H9 (cell line): ENCODE results near the gene TESK2. TPM values are rescaled to one million over a fixed set of nuclear protein-coding genes. Genes with fewer than 3 reads are reported as not detected.

ENCODE experiments used
- DNase-seq: peaks from one replicate; pipeline ENCODE4 v3.0.0-alpha.2; 2017
- H2AFZ ChIP-seq: one replicate; pipeline ENCODE4 v1.6.1; 2013; ENCODE audit warnings: mild to moderate bottlenecking, low read length, control low read depth, moderate library complexity
- H2AK5ac ChIP-seq: 2 replicates; pipeline ENCODE4 v1.6.1; 2013; ENCODE audit warnings: low read length, control low read depth, mixed read lengths; ENCODE audit not compliant: insufficient read length
- H2BK120ac ChIP-seq: one replicate; pipeline ENCODE4 v1.6.1; 2013; ENCODE audit warnings: low read depth, mild to moderate bottlenecking, low read length, control low read depth, inconsistent platforms; ENCODE audit not compliant: poor library complexity, severe bottlenecking
- H2BK12ac ChIP-seq: 2 replicates; pipeline ENCODE4 v1.6.1; 2013; ENCODE audit warnings: low read length, control low read depth, mixed read lengths, low read depth; ENCODE audit not compliant: insufficient read length
- H2BK15ac ChIP-seq: 2 replicates; pipeline ENCODE4 v1.6.1; 2013; ENCODE audit warnings: low read depth, low read length, control low read depth
- H2BK20ac ChIP-seq: one replicate; pipeline ENCODE4 v1.6.1; 2013; ENCODE audit warnings: low read depth, mild to moderate bottlenecking, low read length, control low read depth, inconsistent platforms; ENCODE audit not compliant: poor library complexity, severe bottlenecking
- H2BK5ac ChIP-seq: 2 replicates; pipeline ENCODE4 v1.6.1; 2013; ENCODE audit warnings: low read length, control low read depth, mixed read lengths; ENCODE audit not compliant: insufficient read length
- H3K14ac ChIP-seq: 2 replicates; pipeline ENCODE4 v1.6.1; 2013; ENCODE audit warnings: low read length, control low read depth; ENCODE audit not compliant: insufficient read depth
- H3K18ac ChIP-seq: 2 replicates; pipeline ENCODE4 v1.6.1; 2013; ENCODE audit warnings: low read depth, mild to moderate bottlenecking, mixed read lengths, low read length, control low read depth; ENCODE audit not compliant: insufficient read length
- H3K23ac ChIP-seq: 2 replicates; pipeline ENCODE4 v1.6.1; 2013; ENCODE audit warnings: low read length, control low read depth, mixed read lengths, low read depth; ENCODE audit not compliant: insufficient read length
- H3K23me2 ChIP-seq: 2 replicates; pipeline ENCODE4 v1.6.1; 2013; ENCODE audit warnings: low read depth, mild to moderate bottlenecking, mixed read lengths, low read length, control low read depth; ENCODE audit not compliant: insufficient read length, poor library complexity, severe bottlenecking
- H3K27ac ChIP-seq: 2 replicates; pipeline ENCODE4 v1.5.1; 2013; ENCODE audit warnings: low read length, control low read depth, mixed read lengths, low read depth; ENCODE audit not compliant: insufficient read length
- H3K27me3 ChIP-seq: 2 replicates; pipeline ENCODE4 v1.6.1; 2013; ENCODE audit warnings: low read length, control low read depth, inconsistent platforms; ENCODE audit not compliant: insufficient read depth
- H3K4ac ChIP-seq: 2 replicates; pipeline ENCODE4 v1.6.1; 2013; ENCODE audit warnings: low read depth, mild to moderate bottlenecking, control low read depth, inconsistent platforms, low read length, moderate library complexity
- H3K4me1 ChIP-seq: 2 replicates; pipeline ENCODE4 v1.6.1; 2013; ENCODE audit warnings: low read length, control low read depth, inconsistent platforms; ENCODE audit not compliant: insufficient read depth
- H3K4me2 ChIP-seq: 2 replicates; pipeline ENCODE4 v1.6.1; 2013; ENCODE audit warnings: low read length, control low read depth, mixed read lengths; ENCODE audit not compliant: insufficient read length, insufficient read depth
- H3K56ac ChIP-seq: 2 replicates; pipeline ENCODE4 v1.6.1; 2013; ENCODE audit warnings: low read depth, mild to moderate bottlenecking, mixed read lengths, low read length, control low read depth; ENCODE audit not compliant: insufficient read length
- H3K79me1 ChIP-seq: 2 replicates; pipeline ENCODE4 v1.6.1; 2013; ENCODE audit warnings: low read depth, mild to moderate bottlenecking, moderate library complexity, low read length, control low read depth, inconsistent platforms; ENCODE audit not compliant: insufficient read depth, poor library complexity, severe bottlenecking
- H3K79me2 ChIP-seq: 2 replicates; pipeline ENCODE4 v1.6.1; 2013; ENCODE audit warnings: low read length, control low read depth, inconsistent platforms; ENCODE audit not compliant: insufficient read depth
- H3K9ac ChIP-seq: 2 replicates; pipeline ENCODE4 v1.6.1; 2013; ENCODE audit warnings: low read length, control low read depth, mixed read lengths; ENCODE audit not compliant: insufficient read length; ENCODE audit errors: extremely low read depth
- H3K9me3 ChIP-seq: one replicate; pipeline ENCODE4 v1.6.1; 2013; ENCODE audit warnings: low read depth, low read length, inconsistent platforms; ENCODE audit not compliant: control insufficient read depth
- H3T11ph ChIP-seq: one replicate; pipeline ENCODE4 v1.6.1; 2013; ENCODE audit warnings: mild to moderate bottlenecking, low read length, control low read depth, inconsistent platforms
- H4K20me1 ChIP-seq: one replicate; pipeline ENCODE4 v1.6.1; 2013; ENCODE audit not compliant: control insufficient read depth, insufficient read length, insufficient read depth
- H4K5ac ChIP-seq: 2 replicates; pipeline ENCODE4 v1.6.1; 2013; ENCODE audit warnings: low read depth, mild to moderate bottlenecking, mixed read lengths, low read length, control low read depth; ENCODE audit not compliant: insufficient read length
- H4K8ac ChIP-seq: replicated peaks from 2 replicates; pipeline ENCODE4 v1.6.1; 2013; ENCODE audit warnings: low read length, control low read depth, mixed read lengths, low read depth; ENCODE audit not compliant: insufficient read length
- H4K91ac ChIP-seq: 2 replicates; pipeline ENCODE4 v1.6.1; 2013; ENCODE audit warnings: low read depth, mild to moderate bottlenecking, moderate library complexity, mixed read lengths, low read length, control low read depth; ENCODE audit not compliant: insufficient read length
- H3K27ac Mint-ChIP-seq, 3 experiments: 2 replicates in 2 of 3; 3 replicates in 1 of 3; pipeline ENCODE4 v1.8.0; 2020 to 2021; ENCODE audit warnings: mixed read lengths in 3 of 3, mild to moderate bottlenecking in 1 of 3, moderate library complexity in 1 of 3
- H3K27me3 Mint-ChIP-seq: 2 replicates; pipeline ENCODE4 v1.8.0; 2021; ENCODE audit warnings: low read depth, mild to moderate bottlenecking, moderate library complexity, mixed read lengths
- H3K36me3 Mint-ChIP-seq, 3 experiments: 2 replicates in 2 of 3; 3 replicates in 1 of 3; pipeline ENCODE4 v1.8.0; 2020 to 2021; ENCODE audit warnings: low read depth in 3 of 3, mixed read lengths in 3 of 3; ENCODE audit not compliant: insufficient read depth in 1 of 3
- H3K4me1 Mint-ChIP-seq, 2 experiments: 2 replicates each; pipeline ENCODE4 v1.8.0; 2020; ENCODE audit warnings: mixed read lengths in 2 of 2
- H3K4me3 Mint-ChIP-seq, 2 experiments: 2 replicates in 1 of 2; 3 replicates in 1 of 2; pipeline ENCODE4 v1.8.0; 2020 to 2021; ENCODE audit warnings: mild to moderate bottlenecking in 2 of 2, mixed read lengths in 2 of 2, moderate library complexity in 1 of 2
- H3K9me3 Mint-ChIP-seq, 2 experiments: 2 replicates in 1 of 2; 3 replicates in 1 of 2; pipeline ENCODE4 v1.8.0; 2020; ENCODE audit warnings: mild to moderate bottlenecking in 2 of 2, mixed read lengths in 2 of 2, moderate library complexity in 1 of 2
- CTCF ChIP-seq: fragments of 200-600 bp; sonication (generic); conservative IDR thresholded peaks from 3 replicates; pipeline ENCODE4 v1.8.0; 2021; ENCODE audit warnings: antibody characterized with exemption, mild to moderate bottlenecking
- WGBS: extraction: QIAGEN DNeasy Blood & Tissue Kit; methylation state at CpG from one replicate; pipeline ENCODE4 v1.1.7; 2013; ENCODE audit warnings: missing lambda C conversion rate, low lambda C conversion rate, mixed read lengths; ENCODE audit not compliant: insufficient read length; ENCODE audit errors: extremely low coverage; 5-methylcytosine and 5-hydroxymethylcytosine counted together
- total RNA-seq: library from RNA; stranded (reverse); gene quantifications from 2 replicates; pipeline ENCODE4 v1.2.1, GENCODE V29; 2021

TESK2 gene
- total RNA-seq, 1 experiment from 2014 or later, result 7.2 TPM

GRCh38 chr1:45499415-45499769 is 8.4 kb upstream of the TESK2 start:
- Histone ChIP-seq H4K20me1 (no peaks in the 10 kb centered on the region), H2AFZ (peak overlapping the region; percentile 7), H3K14ac (no peak overlapping the region), H4K8ac (no peak overlapping the region), H2AK5ac (no peak overlapping the region), H3K9me3 (no peaks in the 10 kb centered on the region), H2BK20ac (no peak overlapping the region), H2BK120ac (no peak overlapping the region), H3K4ac (no peak overlapping the region), H3K23me2 (peaks cover 6% of the 10 kb centered on the region), H3T11ph (no peak overlapping the region), H4K91ac (no peak overlapping the region), H2BK5ac (no peak overlapping the region), H3K4me2 (peak overlapping the region; percentile 94), H3K79me2 (no peaks in the 10 kb centered on the region), H3K18ac (no peak overlapping the region), H3K23ac (no peak overlapping the region), H3K9ac (peak overlapping the region; percentile 54), H3K27me3 (no peaks in the 10 kb centered on the region), H4K5ac (no peak overlapping the region), H3K27ac (no peak overlapping the region), H2BK12ac (no peak overlapping the region), H3K79me1 (no peaks in the 10 kb centered on the region), H3K56ac (no peak overlapping the region), H3K4me1 (peaks cover 8% of the 10 kb centered on the region), H2BK15ac (no peak overlapping the region)
- Mint-ChIP-seq H3K9me3 (peaks cover 8 to 12% of the 10 kb centered on the region in 2 experiments; a peak in 4 of 5 replicates), H3K27ac (peak overlapping the region in 1 of 3 experiments; percentile 92; a peak in 2 of 7 replicates), H3K4me3 (peak overlapping the region; percentile 92 to 96), H3K27me3 (no peaks in the 10 kb centered on the region; the same call in 1 of the 2 replicates), H3K36me3 (peaks cover 2 to 13% (median 9%) of the 10 kb centered on the region in 3 experiments; a peak in 6 of 7 replicates), H3K4me1 (peaks cover 20 to 28% of the 10 kb centered on the region in 2 experiments)
- WGBS, result no CpG with 5 or more reads among the region's 7 CpGs
- no peak for TF ChIP-seq CTCF
- DNase-seq, result no peak
